Colon (tissue), 2 donors: ENCODE measurements around the gene MROH2A.

ENCODE experiments used
- FAIRE-seq: peaks from 2 replicates; lab custom pipeline; 2012; peaks lifted over from hg19 to GRCh38; lab: Jason Lieb, UNC
- donor health status: control.
- donor health status: control.

The MROH2A gene

DNA sequence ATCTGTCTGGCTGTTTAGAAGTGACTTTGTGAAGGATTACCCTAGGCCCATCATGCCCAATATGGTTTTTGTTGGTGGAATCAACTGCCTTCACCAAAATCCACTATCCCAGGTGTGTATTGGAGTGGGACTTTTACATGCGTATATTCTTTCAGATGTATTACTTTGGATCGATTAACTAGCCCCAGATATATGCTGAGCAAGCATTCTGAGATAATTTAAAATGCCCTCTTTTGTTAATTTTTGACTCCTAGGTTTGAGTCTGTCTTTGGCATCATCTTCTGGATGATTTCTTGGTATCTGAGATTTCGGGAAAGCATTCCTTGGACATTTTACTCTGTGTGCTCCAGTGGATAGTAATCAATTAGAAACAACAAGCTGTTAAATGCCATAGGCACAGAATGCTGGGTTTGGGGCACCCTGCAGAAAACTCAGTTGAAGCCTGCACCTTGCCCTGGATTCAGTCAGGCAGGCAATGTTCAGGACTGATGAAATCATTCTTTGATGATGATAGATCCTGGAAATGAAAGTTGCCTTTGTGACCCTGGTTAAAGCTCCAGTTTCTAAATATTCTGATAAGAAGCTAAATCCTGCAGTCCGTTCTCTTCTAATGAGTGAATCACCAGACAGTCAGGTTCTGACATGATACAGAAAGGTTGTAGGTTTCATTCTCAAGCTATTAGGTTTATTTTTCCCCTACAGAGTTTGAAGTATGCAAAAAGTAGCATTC lies 16.9 kb upstream of the MROH2A start:
- no peak for FAIRE-seq

- FAIRE-seq, result no peak
These were observed 13.9 kb upstream of the MROH2A start for GRCh38 chr2:233764264-233764663.

DNA sequence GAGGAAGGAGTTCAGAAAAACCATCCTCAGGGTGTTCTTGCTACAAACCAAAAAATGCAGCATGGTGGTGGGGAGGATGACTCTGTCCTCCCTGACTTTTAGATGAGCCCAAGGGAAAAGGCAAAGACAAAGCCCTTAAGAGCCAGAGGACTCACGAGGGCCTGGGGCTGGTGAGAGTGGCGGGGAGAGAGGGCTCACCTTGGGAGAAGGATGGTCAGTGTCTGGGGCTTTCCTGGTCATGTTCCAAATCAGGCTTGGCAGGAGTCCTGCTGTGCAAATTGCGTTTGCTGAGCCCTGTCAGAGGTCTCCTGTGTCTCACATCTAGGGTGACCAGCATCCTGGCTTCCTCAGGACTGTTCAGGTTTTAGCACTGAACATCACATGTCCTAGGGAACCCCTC lies 13.4 kb upstream of the MROH2A start:
- FAIRE-seq, result no peak

DNA sequence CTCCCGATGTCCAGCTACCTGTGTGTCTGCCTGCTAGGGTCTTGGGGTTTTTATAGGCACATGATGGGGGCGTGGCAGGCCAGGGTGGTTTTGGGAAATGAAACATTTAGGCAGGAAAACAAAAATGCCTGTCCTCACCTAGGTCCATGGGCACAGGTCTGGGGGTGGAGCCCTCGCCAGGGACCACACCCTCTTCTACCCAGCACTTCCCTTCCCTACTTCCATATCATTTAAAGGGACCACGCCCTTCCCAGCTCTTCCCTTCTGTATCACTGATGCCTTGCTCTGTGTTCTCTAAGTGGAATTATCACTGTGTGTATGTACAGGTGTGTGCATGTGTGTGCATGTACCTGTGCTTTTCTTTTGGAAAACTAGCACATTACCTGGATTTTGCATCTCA lies 11.7 kb upstream of the MROH2A start:
- FAIRE-seq, result no peak

DNA sequence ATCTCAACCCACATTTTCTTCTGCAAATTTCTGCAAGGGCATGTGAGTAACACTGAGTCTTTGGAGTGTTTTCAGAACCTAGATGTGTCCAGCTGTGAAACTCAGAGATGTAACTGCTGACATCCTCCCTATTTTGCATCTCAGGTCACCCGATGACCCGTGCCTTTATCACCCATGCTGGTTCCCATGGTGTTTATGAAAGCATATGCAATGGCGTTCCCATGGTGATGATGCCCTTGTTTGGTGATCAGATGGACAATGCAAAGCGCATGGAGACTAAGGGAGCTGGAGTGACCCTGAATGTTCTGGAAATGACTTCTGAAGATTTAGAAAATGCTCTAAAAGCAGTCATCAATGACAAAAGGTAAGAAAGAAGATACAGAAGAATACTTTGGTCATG lies 10.1 kb upstream of the MROH2A start:
- no peak for FAIRE-seq

DNA sequence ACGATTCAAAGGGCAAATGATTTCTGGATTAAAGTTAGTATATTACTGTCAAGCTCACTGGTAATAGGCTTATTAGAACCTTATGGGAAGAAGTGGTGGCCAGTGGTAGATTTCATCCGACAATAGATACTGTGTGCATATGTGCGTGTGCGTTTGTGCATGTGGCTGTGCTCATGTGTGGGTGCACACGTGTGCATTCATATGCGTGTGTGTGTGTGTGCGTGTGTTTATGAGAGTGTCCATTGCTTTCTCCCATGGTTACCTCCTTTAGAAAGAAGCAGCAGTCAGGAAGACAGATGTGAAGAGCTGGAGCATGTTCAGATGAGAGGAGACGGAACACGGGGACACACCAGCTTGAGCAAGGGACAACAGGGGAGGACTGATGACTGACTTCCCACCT lies 8.9 kb upstream of the MROH2A start:
- FAIRE-seq, result no peak

DNA sequence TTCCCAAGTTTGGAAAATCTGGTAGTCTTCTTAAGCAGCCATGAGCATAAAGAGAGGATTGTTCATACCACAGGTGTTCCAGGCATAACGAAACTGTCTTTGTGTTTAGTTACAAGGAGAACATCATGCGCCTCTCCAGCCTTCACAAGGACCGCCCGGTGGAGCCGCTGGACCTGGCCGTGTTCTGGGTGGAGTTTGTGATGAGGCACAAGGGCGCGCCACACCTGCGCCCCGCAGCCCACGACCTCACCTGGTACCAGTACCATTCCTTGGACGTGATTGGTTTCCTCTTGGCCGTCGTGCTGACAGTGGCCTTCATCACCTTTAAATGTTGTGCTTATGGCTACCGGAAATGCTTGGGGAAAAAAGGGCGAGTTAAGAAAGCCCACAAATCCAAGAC lies 6.0 kb upstream of the MROH2A start:
- no peak for FAIRE-seq

GRCh38 chr2:233772583-233772982 lies 5.5 kb upstream of the MROH2A start:
- FAIRE-seq, result no peak

DNA sequence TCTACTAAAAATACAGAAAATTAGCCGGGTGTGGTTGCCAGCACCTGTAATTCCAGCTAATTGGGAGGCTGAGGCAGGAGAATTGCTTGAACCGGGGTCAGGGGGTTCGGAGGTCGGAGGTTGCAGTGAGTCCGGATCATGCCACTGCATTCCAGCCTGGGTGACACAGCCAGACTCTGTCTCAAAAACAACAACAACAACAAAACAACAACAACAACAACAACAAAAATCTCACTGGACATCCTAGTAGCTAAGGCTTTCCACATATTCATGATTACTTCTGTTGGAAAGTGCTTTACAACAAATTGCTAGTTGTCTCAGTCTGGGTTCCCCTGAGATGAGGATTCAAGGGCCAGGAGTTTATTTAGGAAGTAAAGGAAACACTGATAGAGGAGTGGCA lies 4.3 kb upstream of the MROH2A start:
- FAIRE-seq, result no peak

DNA sequence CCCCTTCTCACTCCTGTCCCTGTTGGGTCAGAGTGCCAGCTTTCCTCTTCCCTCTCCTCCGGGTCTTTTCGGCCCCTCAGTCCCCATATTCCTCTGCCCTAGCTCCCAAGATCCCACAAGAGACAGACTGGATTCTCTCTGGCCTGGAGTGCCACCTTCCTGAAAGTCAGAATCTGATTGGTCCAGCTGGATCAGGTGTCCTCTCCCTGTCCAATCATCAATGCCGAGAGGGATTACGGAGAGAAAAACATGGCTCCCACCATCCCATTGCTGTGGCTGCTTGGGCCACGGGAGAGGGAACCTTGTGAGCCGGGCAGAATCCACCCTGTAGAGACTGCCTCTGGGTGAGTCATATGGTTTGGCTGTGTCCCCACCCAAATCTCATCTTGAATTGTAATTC lies 2.7 kb upstream of the MROH2A start:
- no peak for FAIRE-seq

DNA sequence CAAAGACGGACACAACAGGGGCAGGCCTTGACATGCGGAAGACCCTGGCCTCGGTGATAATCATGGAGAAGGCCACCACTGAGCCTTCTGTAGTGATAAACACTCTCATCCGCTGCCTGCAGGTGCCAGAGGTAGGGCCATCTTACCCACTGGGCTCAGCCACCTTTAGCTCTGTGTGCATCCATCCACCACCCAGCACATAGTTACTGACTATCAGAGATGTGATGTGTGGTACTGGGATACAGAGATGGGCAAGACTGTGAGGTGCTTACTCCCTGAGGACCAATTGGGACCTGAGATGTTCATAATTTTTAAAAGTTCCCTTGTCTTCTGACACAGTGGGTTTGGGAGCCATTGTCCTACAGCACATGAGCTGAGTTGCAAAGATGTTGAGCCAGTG lies 1.6 kb downstream of the MROH2A start:
- no peak for FAIRE-seq

DNA sequence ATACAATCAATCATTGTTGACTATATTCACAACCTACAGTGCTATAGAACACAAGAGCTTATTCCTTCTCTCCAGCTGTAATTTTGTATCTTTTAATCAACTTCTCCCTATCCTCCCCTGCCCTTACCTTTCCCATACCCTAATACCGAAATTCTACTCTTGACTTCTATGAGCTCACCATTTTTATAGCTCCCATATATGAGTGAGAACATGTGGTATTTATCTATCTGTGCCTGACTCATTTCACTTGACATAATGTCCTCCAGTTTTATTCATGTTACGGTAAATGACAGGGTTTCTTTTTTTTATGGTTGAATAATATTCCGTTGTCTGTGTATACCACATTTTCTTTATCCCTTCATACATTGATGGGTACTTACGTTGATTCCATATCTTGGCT lies 2.6 kb downstream of the MROH2A start:
- no peak for FAIRE-seq

DNA sequence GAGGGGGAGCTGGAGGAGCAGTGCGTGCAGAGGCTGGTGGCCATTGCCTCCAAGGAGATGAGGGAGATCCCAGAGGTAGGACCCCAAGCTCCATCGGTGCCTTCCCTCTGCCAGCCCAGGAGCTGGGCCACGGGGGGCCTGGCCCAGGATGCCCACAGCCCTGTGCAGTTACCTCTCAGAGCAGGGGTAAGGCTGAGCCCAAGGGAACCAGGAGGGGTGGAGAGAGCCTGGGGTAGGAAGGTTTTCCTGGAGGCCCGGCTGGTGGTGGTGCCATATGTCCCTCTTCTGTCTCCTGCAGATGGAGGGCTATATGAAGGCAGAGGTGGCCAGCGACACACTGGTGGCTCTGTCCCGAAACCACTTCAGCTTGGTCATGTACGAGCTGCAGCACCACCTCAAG lies 11.4 kb downstream of the MROH2A start:
- FAIRE-seq, result no peak

DNA sequence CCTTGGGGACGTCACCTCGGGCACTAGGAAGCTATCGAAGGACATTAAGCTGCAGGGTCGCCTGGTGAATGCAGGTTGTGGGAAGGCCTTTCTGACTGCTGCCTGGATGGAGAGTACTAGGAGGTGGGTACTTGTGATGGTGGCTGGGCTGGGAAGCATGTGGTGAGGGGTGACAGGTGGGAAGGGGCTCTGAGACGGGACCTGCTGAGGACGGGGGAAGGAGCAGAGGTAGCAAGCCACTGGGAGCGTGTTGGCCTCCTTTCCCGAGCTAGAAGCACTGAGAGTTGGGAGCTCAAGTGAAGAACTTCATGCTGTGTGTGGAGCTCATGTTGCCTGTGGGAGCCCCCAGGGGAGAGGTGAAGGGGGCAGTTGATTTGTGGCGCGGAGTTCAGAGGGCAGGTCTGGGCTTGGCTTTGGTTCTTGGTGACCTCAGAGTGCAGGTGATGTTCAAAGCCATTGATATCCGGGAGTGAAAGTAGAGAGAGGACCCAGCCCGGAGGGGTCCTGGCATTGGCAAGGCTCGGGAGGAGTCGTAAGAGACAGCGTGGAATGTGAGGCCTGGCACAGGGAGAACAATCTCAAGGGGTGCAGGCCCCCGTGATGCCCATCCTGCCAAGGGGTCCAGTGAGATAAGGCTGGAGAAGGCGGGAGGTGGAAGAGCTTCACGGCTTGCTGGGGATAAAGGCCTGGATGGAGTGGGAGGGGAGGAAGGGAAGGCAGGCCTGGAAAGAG lies 13.2 kb downstream of the MROH2A start:
- no peak for FAIRE-seq

GRCh38 chr2:233791883-233792329 lies 13.8 kb downstream of the MROH2A start:
- FAIRE-seq, result no peak

- FAIRE-seq, result no peak
These were observed 14.6 kb downstream of the MROH2A start for GRCh38 chr2:233792720-233793119.

- FAIRE-seq, result no peak
These were observed 15.5 kb downstream of the MROH2A start for GRCh38 chr2:233793465-233794127.

- no peak for FAIRE-seq
These were observed 16.1 kb downstream of the MROH2A start for GRCh38 chr2:233794128-233794658.

GRCh38 chr2:233795735-233796171 lies 17.6 kb downstream of the MROH2A start:
- FAIRE-seq, result no peak

DNA sequence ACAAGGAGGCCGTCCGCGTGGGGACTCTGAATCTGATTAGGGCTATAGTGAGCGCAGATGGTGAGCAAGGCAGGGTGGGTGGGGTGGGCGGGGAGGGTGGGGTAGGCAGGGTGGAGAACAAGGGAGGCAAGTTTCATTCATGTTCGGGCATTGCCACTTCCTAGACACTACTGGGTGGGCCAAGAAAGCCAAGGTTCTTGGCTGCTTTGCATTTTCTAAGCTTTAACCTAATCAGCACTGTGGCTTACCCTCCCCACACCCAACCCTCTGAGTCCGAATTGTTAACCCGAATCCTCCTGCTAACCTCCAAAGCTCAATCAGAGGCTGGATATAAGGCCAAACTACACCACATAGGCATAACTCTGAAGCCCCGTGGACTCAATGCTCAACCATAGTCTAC lies 18.1 kb downstream of the MROH2A start:
- FAIRE-seq, result no peak

DNA sequence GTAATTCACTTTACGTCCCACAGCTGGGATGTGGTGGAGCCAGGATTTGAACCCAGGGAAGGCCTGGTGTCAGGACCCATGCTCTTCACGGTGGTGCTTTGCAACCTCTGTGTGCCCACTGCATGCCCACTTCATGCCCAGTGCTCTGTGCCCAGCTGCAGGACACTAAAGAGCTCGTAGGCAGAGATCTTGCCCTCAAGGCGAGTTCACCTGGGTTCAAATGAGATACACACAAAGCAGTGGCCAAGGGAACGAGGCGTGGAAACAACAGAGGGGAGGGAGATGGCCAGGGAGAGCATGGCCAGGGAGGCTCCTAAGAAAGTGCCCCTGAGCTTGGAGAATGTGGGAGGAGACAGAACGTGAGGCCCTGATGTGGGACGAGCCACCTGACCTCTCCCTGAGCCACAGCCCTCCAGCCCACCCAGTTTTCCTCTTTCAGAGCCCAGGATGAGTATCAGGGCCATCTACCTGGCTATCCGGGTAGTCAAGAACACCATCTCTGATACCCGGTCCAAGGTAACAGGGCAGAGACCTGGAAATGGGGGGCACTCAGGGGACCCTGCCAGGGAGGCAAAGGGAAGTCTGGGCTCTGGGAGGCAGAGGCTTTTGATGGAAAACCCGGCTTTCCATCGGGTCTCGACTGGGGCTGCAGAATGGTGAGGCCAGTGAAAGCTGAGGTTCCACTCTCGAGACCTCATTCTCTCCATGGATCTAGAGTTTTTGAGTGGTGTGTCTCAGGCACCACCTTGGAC lies 20.4 kb downstream of the MROH2A start:
- no peak for FAIRE-seq

DNA sequence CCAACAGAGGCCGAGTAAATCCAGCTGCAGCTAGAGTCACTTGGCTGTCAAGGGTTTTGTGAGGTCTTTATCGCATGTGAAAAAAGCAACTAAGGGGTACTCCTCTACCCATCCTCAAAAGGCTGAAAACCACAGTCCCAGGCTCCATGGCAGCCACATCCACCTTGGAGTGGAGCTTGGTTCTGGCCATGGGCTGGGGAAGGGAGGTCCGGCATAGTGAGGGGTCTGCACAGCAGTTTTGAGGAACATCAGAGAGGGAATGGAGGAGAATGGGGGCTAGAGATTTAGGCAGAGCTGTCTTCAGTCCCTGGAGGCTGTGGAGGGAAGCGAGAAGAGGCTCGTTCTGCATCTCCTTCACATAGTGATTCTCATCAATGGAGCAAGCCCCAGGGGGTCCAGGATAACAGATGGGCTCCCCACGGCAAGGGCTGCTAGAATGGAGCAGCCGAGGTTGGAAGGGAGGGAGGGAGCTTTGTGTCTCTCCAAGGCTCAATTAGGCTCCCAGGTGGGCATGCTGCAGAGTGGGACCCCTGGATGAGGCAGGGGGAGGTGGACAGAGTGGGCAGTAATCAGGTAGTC lies 21.0 kb downstream of the MROH2A start:
- no peak for FAIRE-seq
